Motor neuron (in vitro differentiated cells): ENCODE data around the gene STOX1. TPM values are rescaled to one million over a fixed set of nuclear protein-coding genes. Genes with fewer than 3 reads are reported as not detected.

Experiments
- ATAC-seq, 8 experiments: fragments of 200-7000 bp; cut with Tn5 transposase; replicated peaks in 6 of 8; 2 replicates each; pipeline ENCODE4 v1.8.0; 2021; ENCODE audit warnings: mild to moderate bottlenecking in 8 of 8, moderate library complexity in 8 of 8
- H3K27ac ChIP-seq, 2 donors: fragments of 250-450 bp; sonication (Bioruptor Pico); 2 replicates each; pipeline ENCODE4 v1.9.0; 2021; ENCODE audit warnings: antibody characterized with exemption in 2 of 2, mild to moderate bottlenecking in 2 of 2, moderate library complexity in 1 of 2
- H3K4me1 ChIP-seq, 2 donors: fragments of 250-450 bp; sonication (Bioruptor Pico); replicated peaks in 1 of 2; 2 replicates each; pipeline ENCODE4 v1.6.1; 2021; ENCODE audit warnings: antibody characterized with exemption in 2 of 2, mild to moderate bottlenecking in 2 of 2, moderate library complexity in 1 of 2
- H3K4me3 ChIP-seq, 5 donors: fragments of 250-450 bp; sonication (Bioruptor Pico); 2 replicates each; pipeline ENCODE4 v1.9.0; 2021; ENCODE audit warnings: antibody characterized with exemption in 5 of 5, mild to moderate bottlenecking in 5 of 5, moderate library complexity in 4 of 5
- whole genome bisulfite sequencing, 10 experiments: fragments of 450-650 bp; shearing (Covaris generic); methylation state at CpG; one replicate each; pipeline ENCODE4 v1.0.0; 2022; 5-methylcytosine and 5-hydroxymethylcytosine counted together
- in situ Hi-C, 9 experiments: fragments of 400-800 bp; cut with MboI; loops; one replicate each; pipeline ENCODE4 v1.15.0; 2021; ENCODE audit warnings: low sequenced_read_pairs in 9 of 9, low pct_unique_long_range_greater_than_20kb in 2 of 9; ENCODE audit not compliant: unreplicated experiment in 9 of 9
- total RNA-seq, 8 experiments: library from RNA; unstranded; fragments of 300-600 nt; gene quantifications; 2 replicates each; pipeline versions ENCODE4 v1.2.3 to v1.2.4, GENCODE V29; 2022

STOX1 gene
- total RNA-seq, 8 experiments from 2014 or later: 0.36 to 25.6 (median 1.7) TPM

DNA sequence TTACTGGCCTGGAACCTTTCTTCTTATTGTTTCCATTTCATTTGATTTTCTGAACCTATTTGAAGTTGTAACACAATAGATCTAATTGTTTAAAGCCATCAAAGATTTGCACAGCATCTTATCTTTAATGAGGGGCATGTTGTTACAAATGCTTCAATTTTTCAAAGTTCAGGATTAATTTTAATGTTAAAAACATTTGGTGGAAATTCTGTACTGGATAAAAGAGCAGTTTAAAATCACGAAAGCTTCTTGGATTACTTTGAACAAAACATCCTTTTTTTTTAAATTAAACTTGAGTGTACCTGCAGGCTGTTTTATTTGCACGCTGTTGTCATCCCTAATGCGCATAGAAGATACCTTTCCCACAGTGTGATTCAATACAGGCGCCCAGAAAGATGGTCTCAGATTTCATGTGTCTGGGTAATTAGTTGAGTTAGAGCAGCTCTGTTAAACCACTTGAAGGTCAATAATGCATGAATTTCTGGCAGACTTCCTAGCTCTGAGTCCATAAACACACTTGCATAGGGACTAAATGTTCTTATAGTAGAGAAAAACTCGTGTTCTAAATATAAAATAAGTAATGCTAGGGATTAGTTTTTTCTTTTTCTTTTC is 44.5 kb downstream of the STOX1 start:
- in situ Hi-C loops: no loop called here
- Histone ChIP-seq H3K4me1 (peaks cover 12 to 14% of the 10 kb centered on the region in 2 donors), H3K27ac (no peak overlapping the region), H3K4me3 (no peak overlapping the region)
- peak in 6 of 8 experiments; percentile 32 to 96 (median 70) for ATAC-seq
- WGBS, 10 experiments: 13 to 44% (median 33%) methylated on average over 2 to 5 of the region's 5 CpGs

- Histone ChIP-seq H3K4me1 (peaks cover 17 to 29% of the 10 kb centered on the region in 2 donors), H3K27ac (no peak overlapping the region), H3K4me3 (no peak overlapping the region)
- ATAC-seq: peak in 5 of 8 experiments; percentile 45 to 91 (median 76)
- in situ Hi-C loops: loop anchor here in 2 of 9 experiments (25.0 kb wide), 2 partner anchors 89 to 339 kb away; partner anchors contain the start of gene SLC25A16 (in 1 of the 2)
- 11 to 80% (median 45%) methylated on average over 1 to 13 of the region's 15 CpGs for WGBS, 10 experiments
Measured at GRCh38 chr10:68876246-68877138, 49.2 kb downstream of the STOX1 start.

GRCh38 chr10:68877482-68878110 is 50.3 kb downstream of the STOX1 start:
- in situ Hi-C loops: loop anchor here in 2 of 9 experiments (25.0 kb wide), 2 partner anchors 90 to 340 kb away; partner anchors contain the start of gene SLC25A16 (in 1 of the 2)
- no peak for ATAC-seq
- peak overlapping the region in 1 of 2 donors; percentile 7 for H3K27ac ChIP-seq
- peaks cover 15 to 28% of the 10 kb centered on the region in 2 donors for H3K4me1 ChIP-seq
- WGBS, 10 experiments: 67 to 100% (median 80%) methylated on average over 1 of the region's 1 CpG; no CpG with 5 or more reads in 5 of the 10 experiments
- no peak overlapping the region for H3K4me3 ChIP-seq

DNA sequence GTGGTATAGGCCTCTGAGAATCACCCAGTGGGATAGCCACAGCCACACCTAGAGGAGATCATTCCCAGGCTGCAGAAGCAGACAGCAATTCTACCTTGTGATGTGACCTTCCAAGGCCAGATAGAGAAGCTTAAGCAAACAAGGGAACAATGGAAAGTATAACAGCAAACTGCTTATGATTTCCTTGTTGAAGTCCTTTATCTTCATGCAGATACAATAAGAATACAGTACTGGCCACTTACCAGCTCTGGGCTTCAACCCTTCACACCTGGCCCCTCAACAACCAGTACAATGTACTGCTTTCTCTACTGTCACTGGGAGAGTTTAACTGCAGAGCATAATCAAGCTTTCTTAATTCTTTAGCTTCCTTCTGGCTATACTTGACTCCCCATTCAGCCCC is 51.2 kb downstream of the STOX1 start:
- in situ Hi-C loops: loop anchor here in 2 of 9 experiments (25.0 kb wide), 2 partner anchors 91 to 341 kb away; partner anchors contain the start of gene SLC25A16 (in 1 of the 2)
- Histone ChIP-seq H3K27ac (no peak overlapping the region), H3K4me3 (no peak overlapping the region), H3K4me1 (peaks cover 15 to 28% of the 10 kb centered on the region in 2 donors)
- no peak for ATAC-seq

DNA sequence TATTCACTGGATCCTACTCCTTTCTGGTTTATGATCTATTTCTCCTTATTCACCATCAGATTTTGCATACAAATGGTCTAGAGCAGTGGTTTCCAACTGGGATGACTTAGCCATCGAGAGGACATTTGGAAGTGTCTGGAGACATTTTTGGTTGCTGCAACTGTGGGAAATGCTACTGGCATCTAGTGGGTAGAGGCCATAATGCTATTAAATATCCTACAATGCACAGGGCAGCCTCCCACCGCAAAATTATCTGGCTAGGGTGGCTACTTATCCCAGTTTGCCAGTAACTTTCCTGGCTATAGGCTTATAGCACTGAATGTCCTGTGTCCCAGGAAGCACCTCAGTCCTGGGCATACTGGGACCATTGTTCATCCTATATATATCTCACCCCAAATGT is 52.3 kb downstream of the STOX1 start:
- Histone ChIP-seq H3K27ac (no peak overlapping the region), H3K4me3 (no peak overlapping the region), H3K4me1 (peaks cover 15 to 28% of the 10 kb centered on the region in 2 donors)
- no peak for ATAC-seq
- WGBS, 10 experiments: 80 to 100% (median 100%) methylated on average over 1 to 2 of the region's 2 CpGs; no CpG with 5 or more reads in 4 of the 10 experiments
- in situ Hi-C loops: loop anchor here in 2 of 9 experiments (25.0 kb wide), 2 partner anchors 92 to 342 kb away; partner anchors contain the start of gene SLC25A16 (in 1 of the 2)

- Histone ChIP-seq H3K4me1 (peaks cover 15 to 28% of the 10 kb centered on the region in 2 donors), H3K27ac (no peak overlapping the region), H3K4me3 (no peak overlapping the region)
- 52 to 100% (median 92%) methylated on average over 1 to 4 of the region's 4 CpGs for WGBS, 10 experiments
- in situ Hi-C loops: loop anchor here in 2 of 9 experiments (25.0 kb wide), 2 partner anchors 93 to 343 kb away; partner anchors contain the start of gene SLC25A16 (in 1 of the 2)
- no peak for ATAC-seq
Measured at GRCh38 chr10:68880181-68880580, 52.9 kb downstream of the STOX1 start.

DNA sequence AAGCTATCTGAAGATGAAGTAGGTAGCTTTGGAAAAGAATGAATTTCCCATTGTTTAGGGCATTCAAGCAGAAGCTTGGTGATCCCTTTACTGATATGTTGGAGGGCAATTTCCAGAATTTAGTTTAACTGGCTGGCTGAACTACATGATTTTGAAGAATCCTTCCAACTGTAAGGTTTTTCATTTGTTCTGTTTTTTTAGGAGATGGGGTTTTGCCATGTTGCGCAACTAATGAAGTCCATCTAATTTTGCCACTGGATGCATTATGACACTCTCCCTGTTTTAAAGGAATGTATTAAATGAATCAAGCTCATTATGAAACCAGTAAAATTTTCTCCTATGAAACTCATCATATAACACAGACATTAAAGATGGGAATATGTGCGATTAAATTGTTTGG is 67.7 kb downstream of the STOX1 start:
- 80 to 100% (median 100%) methylated on average over 1 to 2 of the region's 2 CpGs for WGBS, 10 experiments
- in situ Hi-C loops: loop anchor here in 3 of 9 experiments (10.0 to 25.0 kb wide), 3 partner anchors 100 to 358 kb away; partner anchors contain the start of gene SLC25A16 (in 1 of the 3)
- peaks cover 4 to 5% of the 10 kb centered on the region in 2 donors for H3K4me1 ChIP-seq
- ATAC-seq: no peak
- no peak overlapping the region for H3K4me3 ChIP-seq
- no peak overlapping the region for H3K27ac ChIP-seq

DNA sequence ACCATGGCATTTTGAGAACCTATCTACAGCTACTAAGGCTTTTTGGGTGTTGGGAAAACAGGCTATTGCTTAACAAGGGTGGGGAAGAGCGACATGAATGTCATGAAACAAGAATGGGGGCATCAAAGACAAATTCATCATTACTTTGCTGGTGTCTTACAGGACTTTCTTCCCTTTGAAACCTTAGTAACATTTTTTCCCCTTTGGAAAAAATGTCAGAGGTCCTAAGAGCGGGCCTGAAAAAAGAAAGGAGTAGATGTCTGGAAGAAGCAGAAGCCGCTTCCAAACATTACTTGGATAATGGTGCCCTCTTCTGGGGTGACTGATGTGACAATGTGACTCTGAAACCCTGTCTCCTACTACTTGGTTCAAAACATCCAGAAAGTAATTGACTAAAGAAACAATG is 70.0 kb downstream of the STOX1 start:
- Histone ChIP-seq H3K4me1 (peaks cover 8 to 9% of the 10 kb centered on the region in 2 donors), H3K4me3 (no peak overlapping the region), H3K27ac (no peak overlapping the region)
- 10 to 55% (median 40%) methylated on average over 2 to 3 of the region's 3 CpGs; no CpG with 5 or more reads in 2 of the 10 experiments for WGBS, 10 experiments
- peak in 2 of 8 experiments; percentile 2 to 3 for ATAC-seq
- in situ Hi-C loops: loop anchor here in 3 of 9 experiments (10.0 to 25.0 kb wide), 3 partner anchors 103 to 360 kb away; partner anchors contain the start of gene SLC25A16 (in 1 of the 3)

GRCh38 chr10:68899186-68899745 is 71.9 kb downstream of the STOX1 start:
- Histone ChIP-seq H3K27ac (no peak overlapping the region), H3K4me1 (peaks cover 9 to 16% of the 10 kb centered on the region in 2 donors), H3K4me3 (no peak overlapping the region)
- in situ Hi-C loops: loop anchor here in 3 of 9 experiments (10.0 to 25.0 kb wide), 3 partner anchors 104 to 362 kb away; partner anchors contain the start of gene SLC25A16 (in 1 of the 3)
- ATAC-seq: no peak
- 67 to 100% (median 87%) methylated on average over 3 to 8 of the region's 8 CpGs; no CpG with 5 or more reads in 2 of the 10 experiments for WGBS, 10 experiments

- ATAC-seq: peak in 3 of 8 experiments; percentile 48 to 62 (median 48)
- Histone ChIP-seq H3K27ac (peak overlapping the region; percentile 98 to 99), H3K4me3 (peak overlapping the region; percentile 49 to 88 (median 80)), H3K4me1 (peaks cover 9 to 16% of the 10 kb centered on the region in 2 donors)
- WGBS, 10 experiments: 3 to 66% (median 23%) methylated on average over 2 to 29 of the region's 40 CpGs; no CpG with 5 or more reads in 1 of the 10 experiments
- in situ Hi-C loops: loop anchor here in 1 of 9 experiments (25.0 kb wide), 1 partner anchor 163 kb away; no protein-coding TSS in a partner anchor
Measured at GRCh38 chr10:68900427-68901104, 73.2 kb downstream of the STOX1 start.

- in situ Hi-C loops: loop anchor here in 1 of 9 experiments (25.0 kb wide), 1 partner anchor 164 kb away; no protein-coding TSS in a partner anchor
- H3K27ac ChIP-seq: peak within 1 kb of the TSS; percentile 98 to 99
- peak; percentile 90 to 96 (median 93) for ATAC-seq
- H3K4me1 ChIP-seq: peaks cover 9 to 16% of the 10 kb centered on the region in 2 donors
- 0 to 9% (median 0%) methylated on average over 1 to 25 of the region's 47 CpGs; no CpG with 5 or more reads in 2 of the 10 experiments for WGBS, 10 experiments
- H3K4me3 ChIP-seq: peak within 1 kb of the TSS; percentile 73 to 88 (median 80)
Measured at GRCh38 chr10:68901105-68901927, 74.0 kb downstream of the STOX1 start, which contains the start of gene DDX50. TSS of gene DDX50 (plus strand) at chr10:68901315. CDS start at chr10:68901385, 70 bp downstream.
